Stomach (tissue), 9 donors: Measurements from ENCODE around the gene TADA2A. TPM values are rescaled to one million over a fixed set of nuclear protein-coding genes. Genes with fewer than 3 reads are reported as not detected.
A peak's percentile ranks its signal among the peaks of the same experiment; 100 is the strongest.

Experiments
- DNase-seq, 2 donors: peaks; one replicate each; pipeline versions ENCODE4 v3.0.0 to v3.0.0-alpha.2; 2013 to 2019
- H3K27ac ChIP-seq, 5 donors: fragments of 200-600 bp in 4 of 5; sonication (generic) in 4 of 5; one replicate each; pipeline ENCODE4 v1.5.1; 2013 to 2019; ENCODE audit warnings: mild to moderate bottlenecking in 1 of 5, moderate library complexity in 1 of 5
- H3K27me3 ChIP-seq, 3 donors: fragments of 200-600 bp; sonication (generic); one replicate each; pipeline ENCODE4 v1.5.1; 2017 to 2019; ENCODE audit warnings: mixed run types in 1 of 3
- H3K36me3 ChIP-seq, 4 donors: fragments of 200-600 bp; sonication (generic); 1 replicate in 3 of 4; 2 replicates in 1 of 4; pipeline ENCODE4 v1.5.1; 2016 to 2019
- H3K4me1 ChIP-seq, 4 donors: fragments of 200-600 bp; sonication (generic); one replicate each; pipeline ENCODE4 v1.5.1; 2016 to 2019
- H3K4me3 ChIP-seq, 4 donors: fragments of 200-600 bp; sonication (generic) in 3 of 4; one replicate each; pipeline ENCODE4 v1.5.1; 2016 to 2019; ENCODE audit warnings: mild to moderate bottlenecking in 1 of 4
- H3K9me3 ChIP-seq, 4 donors: fragments of 200-600 bp; sonication (generic); one replicate each; pipeline ENCODE4 v1.5.1; 2016 to 2019
- CTCF ChIP-seq, 7 experiments: fragments of 450-650 bp in 4 of 7; fragments of 200-600 bp in 3 of 7; sonication (generic) in 3 of 7; IDR thresholded peaks; one replicate each; pipeline ENCODE4 v1.5.1; 2016 to 2019; ENCODE audit warnings: antibody characterized with exemption in 7 of 7, control low read depth in 2 of 7, mild to moderate bottlenecking in 1 of 7
- EP300 ChIP-seq: sonication (generic); formaldehyde crosslinking; IDR thresholded peaks from one replicate; pipeline ENCODE4 v1.6.1; 2017; ENCODE audit warnings: antibody characterized with exemption
- POLR2A ChIP-seq, 4 donors: fragments of 450-650 bp; IDR thresholded peaks; one replicate each; pipeline ENCODE4 v1.6.1; 2016; ENCODE audit warnings: antibody characterized with exemption in 4 of 4, control low read depth in 2 of 4, mild to moderate bottlenecking in 1 of 4, moderate library complexity in 1 of 4
- POLR2AphosphoS5 ChIP-seq, 3 donors: sonication (generic); formaldehyde crosslinking; IDR thresholded peaks; one replicate each; pipeline ENCODE4 v1.6.1; 2016; ENCODE audit warnings: antibody characterized with exemption in 3 of 3
- WGBS, 5 donors: extraction: QIAGEN DNeasy Blood & Tissue Kit in 3 of 5; methylation state at CpG; one replicate each; pipeline versions ENCODE4 v1.1.5 to v1.1.7; 2013 to 2018; 5-methylcytosine and 5-hydroxymethylcytosine counted together
- intact Hi-C: fragments of 100-400 bp; cut with DNase I; formaldehyde crosslinking; loops from one replicate; pipeline ENCODE4 v1.15.1; 2023; ENCODE audit warnings: low total_unique reads
- polyA plus RNA-seq, 3 donors: library from polyadenylated mRNA; stranded (reverse); fragments of 200-250 nt; gene quantifications; one replicate each; pipeline ENCODE4 v1.2.3, GENCODE V29; 2013
- total RNA-seq, 5 donors: library from RNA; depleted of rRNA; stranded (reverse); fragments of >200 nt; gene quantifications; one replicate each; pipeline versions ENCODE4 v1.1.0 to v1.2.3, GENCODE V29; 2014 to 2016
- donor health status: healthy with polysubstance abuse.
- donor health status: Bipolar disorder and iron deficiency.
- donor health status: healthy.

Gene TADA2A
- total and polyA plus RNA-seq, 8 donors: 6.5 to 54.3 (median 9.3) TPM

DNA sequence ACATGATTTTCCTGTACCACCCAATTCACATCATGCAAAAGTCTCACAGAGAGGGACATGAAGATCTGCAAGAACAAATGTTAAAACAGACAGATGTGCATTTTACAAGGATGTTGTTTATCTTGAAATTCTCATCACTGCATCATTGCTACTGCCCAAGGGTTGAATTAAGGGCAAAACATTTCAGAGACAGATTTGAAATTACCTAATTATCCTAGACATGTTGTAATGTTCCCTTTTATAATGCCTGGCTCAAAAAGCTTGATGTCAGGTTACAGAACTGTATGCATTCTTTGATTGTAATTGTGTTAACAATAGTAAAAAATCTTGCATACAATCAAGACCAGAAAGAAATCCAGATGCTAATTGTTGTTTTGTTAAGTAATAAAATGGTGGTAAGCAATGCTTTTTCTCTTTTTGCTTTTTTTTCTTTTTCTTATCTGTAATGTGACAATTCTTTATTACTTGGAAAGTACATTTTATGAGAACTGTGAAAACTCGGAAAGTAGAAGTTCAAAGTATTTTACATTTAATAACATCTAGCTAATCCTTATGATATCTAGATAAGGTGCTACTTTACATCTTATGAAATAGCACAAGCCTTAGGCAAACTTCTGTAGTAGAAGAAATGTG is 79.4 kb downstream of the TADA2A start:
- Histone ChIP-seq H3K4me1 (peaks cover 19 to 40% (median 29%) of the 10 kb centered on the region in 4 donors), H3K9me3 (no peaks in the 10 kb centered on the region), H3K4me3 (no peak overlapping the region), H3K36me3 (no peaks in the 10 kb centered on the region), H3K27ac (no peak overlapping the region), H3K27me3 (peaks cover 0 to 4% (median 0%) of the 10 kb centered on the region in 3 donors)
- WGBS, 5 donors: 83 to 93% (median 91%) methylated on average over 1 of the region's 1 CpG
- intact Hi-C loops: no loop called here
- no peak for DNase-seq
- TF ChIP-seq POLR2A (IDR thresholded peaks at IDR 0.05): no peak
- TF ChIP-seq CTCF (IDR thresholded peaks at IDR 0.05): no peak
- TF ChIP-seq EP300: no peak
- TF ChIP-seq POLR2AphosphoS5 (IDR thresholded peaks at IDR 0.05): no peak

DNA sequence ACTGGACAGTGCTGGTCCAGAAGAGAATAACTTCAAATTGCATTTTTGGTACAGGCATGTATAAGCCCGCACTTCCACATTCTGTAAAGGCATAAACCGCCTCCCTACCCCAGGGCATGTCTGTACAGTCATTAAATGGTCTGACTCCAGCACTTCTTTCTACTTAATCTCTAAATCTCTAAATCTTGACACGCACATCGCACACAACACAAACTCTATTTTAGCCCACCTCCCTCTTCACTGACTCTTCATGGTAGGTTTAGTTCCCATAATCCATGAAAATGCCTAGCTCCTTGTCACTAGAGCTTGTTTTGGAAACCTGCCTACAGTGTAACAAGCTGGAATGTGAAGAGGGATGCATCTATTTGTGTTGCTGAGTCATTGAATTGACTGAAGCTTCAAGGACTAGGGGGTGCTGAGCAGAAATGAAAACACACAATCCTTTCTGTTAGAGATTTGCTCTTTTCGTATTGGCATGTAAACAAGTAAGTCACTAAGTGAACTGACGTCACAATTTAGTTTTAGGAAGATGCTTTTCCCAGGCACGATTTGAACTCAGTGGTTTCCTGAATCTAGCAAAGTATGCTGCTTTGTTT is 81.4 kb downstream of the TADA2A start:
- peaks cover 0 to 4% (median 0%) of the 10 kb centered on the region in 3 donors for H3K27me3 ChIP-seq
- WGBS, 5 donors: 28 to 36% (median 31%) methylated on average over 7 of the region's 7 CpGs
- TF ChIP-seq EP300 (no peak), POLR2AphosphoS5 (IDR thresholded peaks at IDR 0.05) (peak in 2 of 3 donors; percentile 10 to 42)
- intact Hi-C loops: no loop called here
- peak overlapping the region in 3 of 4 donors; percentile 74 to 94 (median 85) for H3K4me3 ChIP-seq
- DNase-seq: peak in 1 of 2 donors; percentile 84
- H3K36me3 ChIP-seq: no peaks in the 10 kb centered on the region
- no peaks in the 10 kb centered on the region for H3K9me3 ChIP-seq
- peak overlapping the region in 4 of 5 donors; percentile 89 to 93 (median 92) for H3K27ac ChIP-seq
- peaks cover 21 to 43% (median 34%) of the 10 kb centered on the region in 4 donors for H3K4me1 ChIP-seq

DNA sequence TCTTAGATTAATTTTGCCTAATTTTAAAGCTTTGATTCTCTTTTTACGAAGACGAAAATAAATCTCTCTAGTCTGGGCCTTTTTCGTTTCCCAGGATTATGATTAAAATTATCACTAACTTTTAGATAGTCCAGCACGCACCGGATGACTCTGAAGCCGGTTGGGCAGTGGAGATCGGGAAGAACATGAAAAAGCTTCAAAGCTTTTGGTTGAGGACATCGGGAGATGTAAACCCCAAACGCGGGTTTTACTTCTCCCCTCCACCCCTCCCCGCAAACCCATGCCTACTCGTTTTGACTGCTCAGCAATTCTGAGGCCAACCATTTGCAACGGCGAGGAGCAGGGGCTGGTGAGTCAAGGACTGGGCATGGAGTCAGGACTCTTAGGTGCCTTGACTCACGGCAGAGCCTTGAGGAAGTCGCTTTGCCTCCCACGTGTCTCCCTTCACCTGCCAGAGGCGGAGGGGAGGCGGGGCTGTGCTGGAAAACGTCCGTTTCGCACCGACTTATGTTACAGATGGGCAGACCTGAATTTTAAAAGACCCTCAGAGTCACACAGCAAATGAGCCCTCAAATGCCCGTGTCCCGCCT is 82.0 kb downstream of the TADA2A start:
- intact Hi-C loops: no loop called here
- WGBS, 5 donors: 1 to 2% (median 2%) methylated on average over 15 to 25 of the region's 25 CpGs
- H3K9me3 ChIP-seq: no peaks in the 10 kb centered on the region
- H3K36me3 ChIP-seq: no peaks in the 10 kb centered on the region
- H3K27ac ChIP-seq: peak overlapping the region; percentile 87 to 93 (median 91)
- TF ChIP-seq CTCF (IDR thresholded peaks at IDR 0.05): no peak
- TF ChIP-seq POLR2AphosphoS5 (IDR thresholded peaks at IDR 0.05): peak in 2 of 3 donors; percentile 66 to 85
- peak; percentile 84 to 89 for DNase-seq
- H3K4me1 ChIP-seq: peaks cover 21 to 40% (median 33%) of the 10 kb centered on the region in 4 donors
- H3K27me3 ChIP-seq: peaks cover 0 to 4% (median 0%) of the 10 kb centered on the region in 3 donors
- H3K4me3 ChIP-seq: peak overlapping the region; percentile 74 to 94 (median 85)

- 0 to 1% (median 1%) methylated on average over 23 to 94 of the region's 100 CpGs for WGBS, 5 donors
- TF ChIP-seq CTCF (IDR thresholded peaks at IDR 0.05) (no peak), POLR2AphosphoS5 (IDR thresholded peaks at IDR 0.05) (peak in 2 of 3 donors; percentile 58 to 69)
- Histone ChIP-seq H3K4me3 (peak within 1 kb of the TSS; percentile 74 to 94 (median 85)), H3K27me3 (peaks cover 0 to 4% (median 0%) of the 10 kb centered on the region in 3 donors), H3K27ac (peak within 1 kb of the TSS; percentile 87 to 93 (median 91)), H3K9me3 (no peaks in the 10 kb centered on the region), H3K36me3 (no peaks in the 10 kb centered on the region), H3K4me1 (peaks cover 21 to 46% (median 34%) of the 10 kb centered on the region in 4 donors)
- peak; percentile 82 to 96 for DNase-seq
- intact Hi-C loops: no loop called here
Measured at GRCh38 chr17:37489197-37490001, 82.7 kb downstream of the TADA2A start, which contains the start of gene DUSP14. DUSP14 (plus strand) TSS chr17:37489891; CDS start chr17:37512273, 22,382 bp downstream.
